HG03575 (cell line): ENCODE results near the gene RABGAP1L.
"Not testable (repeated sequence)": the region's sequence is repeated elsewhere in the genome, so short reads cannot be mapped to it uniquely, and the experiment has no call there.

Source experiments
- ATAC-seq: cut with Tn5 transposase; IDR thresholded peaks from one replicate; pipeline ENCODE4 v1.9.1; 2021; ENCODE audit not compliant: unreplicated experiment, insufficient number of reproducible peaks, low FRiP score; ENCODE audit errors: extremely low read depth

RABGAP1L gene

DNA sequence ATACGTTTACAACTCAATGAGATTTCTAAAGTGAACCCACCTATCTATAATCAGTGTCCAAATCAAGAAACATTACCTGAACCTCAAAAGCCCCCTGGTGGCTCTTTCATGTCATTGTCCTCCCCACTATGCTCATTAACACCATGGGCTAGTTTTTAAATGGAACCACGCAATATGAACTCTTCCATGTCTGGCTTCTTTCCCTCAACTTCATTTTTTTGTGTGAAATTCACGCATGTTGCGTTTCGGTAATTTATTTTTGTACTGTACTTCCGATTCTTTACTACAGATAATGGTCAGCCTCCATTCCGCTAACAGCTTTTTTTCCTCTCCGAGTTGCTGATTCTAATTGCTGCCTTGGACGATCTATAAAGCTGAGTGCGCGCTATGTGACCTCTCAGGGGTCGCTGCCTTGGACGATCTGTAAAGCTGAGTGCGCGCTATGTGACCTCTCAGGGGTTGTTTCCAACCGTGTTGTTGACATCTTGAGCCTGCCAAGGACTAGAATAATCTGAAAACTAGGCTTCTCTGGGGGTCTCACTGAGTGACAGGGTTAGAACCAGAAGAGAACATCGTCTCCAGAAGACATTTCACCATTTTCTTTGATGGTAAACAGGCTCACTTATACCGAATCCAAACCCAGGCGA is 839.4 kb downstream of the RABGAP1L start:
- ATAC-seq, result no peak

DNA sequence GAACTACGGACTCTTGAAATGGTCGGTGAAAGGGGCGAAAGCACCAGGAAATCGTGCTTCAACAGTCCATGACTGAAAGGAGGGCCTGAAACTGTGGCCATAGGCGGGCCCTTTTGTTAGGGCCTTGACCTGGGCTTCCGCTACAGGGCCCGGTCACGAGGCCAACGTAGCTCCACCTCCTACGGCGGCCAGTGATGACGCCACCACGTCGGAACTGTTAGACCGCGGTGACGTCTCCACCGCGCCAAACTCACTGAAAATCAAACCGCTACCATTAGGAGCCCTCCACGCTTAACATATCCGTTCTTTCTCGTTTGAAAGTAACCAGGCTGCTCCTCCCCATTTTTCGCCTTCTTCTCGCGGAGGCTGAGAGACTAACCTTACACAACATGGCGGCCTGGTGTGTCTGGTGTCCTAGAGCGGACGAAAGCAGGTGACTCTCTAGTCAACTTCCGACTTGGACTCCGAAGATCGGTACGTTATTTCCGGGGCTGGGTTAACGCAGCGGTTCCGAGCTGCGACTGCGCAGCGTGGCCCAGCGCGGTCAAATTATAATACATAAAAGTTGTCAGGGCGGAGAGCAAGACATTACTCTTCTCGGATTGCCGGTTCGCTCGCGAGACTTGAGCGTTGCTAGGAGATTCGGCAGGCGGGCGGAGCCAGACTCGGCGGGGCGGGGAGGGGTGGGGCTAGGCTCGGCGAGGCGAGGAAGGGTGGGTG is 840.1 kb downstream of the RABGAP1L start:
- ATAC-seq, result peak; percentile 54

DNA sequence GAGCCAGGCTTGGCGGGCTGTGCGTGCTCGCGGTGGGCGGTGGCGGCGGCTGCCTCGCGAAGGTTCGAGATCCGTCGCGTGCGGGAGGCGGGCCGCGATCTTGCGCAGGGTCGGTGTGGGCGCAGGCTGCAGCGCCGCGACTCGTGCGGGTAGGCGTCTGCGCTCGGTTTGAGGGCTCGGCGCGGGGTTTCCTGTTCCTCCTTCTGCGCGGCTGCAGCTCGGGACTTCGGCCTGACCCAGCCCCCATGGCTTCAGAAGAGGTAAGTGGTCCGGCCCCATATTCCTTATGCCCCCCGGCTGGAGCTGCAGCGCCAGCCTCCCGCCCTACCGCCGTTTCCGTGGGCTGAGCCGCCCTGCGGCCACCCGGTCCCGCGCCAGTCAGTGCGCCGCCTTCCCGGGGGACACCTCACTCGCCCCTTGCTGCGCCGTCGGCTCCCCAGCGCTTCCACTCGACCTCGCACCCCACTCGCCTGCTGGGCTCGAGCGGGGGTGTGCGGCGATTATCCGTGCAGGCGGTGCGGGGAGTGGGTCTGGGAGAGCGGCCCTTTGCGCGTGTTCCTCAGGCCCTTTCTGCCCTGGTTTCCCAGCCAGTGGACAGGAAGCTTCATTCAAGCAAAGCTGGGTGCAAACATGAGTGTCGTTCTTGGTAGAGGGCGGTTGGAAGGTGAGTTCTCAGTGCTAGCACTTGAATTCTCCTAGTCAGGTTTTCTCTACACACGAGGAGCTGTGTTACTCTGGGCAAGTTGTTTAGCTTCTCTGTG is 840.8 kb downstream of the RABGAP1L start, which contains the start of gene CACYBP:
Gene CACYBP, plus strand, starts transcription at position 12 of the 761 bp plus-strand sequence. Its CDS starts 234 bp downstream, at position 246.
- ATAC-seq, result no peak

GRCh38 chr1:175000697-175001187 is 841.4 kb downstream of the RABGAP1L start:
- ATAC-seq, result no peak

DNA sequence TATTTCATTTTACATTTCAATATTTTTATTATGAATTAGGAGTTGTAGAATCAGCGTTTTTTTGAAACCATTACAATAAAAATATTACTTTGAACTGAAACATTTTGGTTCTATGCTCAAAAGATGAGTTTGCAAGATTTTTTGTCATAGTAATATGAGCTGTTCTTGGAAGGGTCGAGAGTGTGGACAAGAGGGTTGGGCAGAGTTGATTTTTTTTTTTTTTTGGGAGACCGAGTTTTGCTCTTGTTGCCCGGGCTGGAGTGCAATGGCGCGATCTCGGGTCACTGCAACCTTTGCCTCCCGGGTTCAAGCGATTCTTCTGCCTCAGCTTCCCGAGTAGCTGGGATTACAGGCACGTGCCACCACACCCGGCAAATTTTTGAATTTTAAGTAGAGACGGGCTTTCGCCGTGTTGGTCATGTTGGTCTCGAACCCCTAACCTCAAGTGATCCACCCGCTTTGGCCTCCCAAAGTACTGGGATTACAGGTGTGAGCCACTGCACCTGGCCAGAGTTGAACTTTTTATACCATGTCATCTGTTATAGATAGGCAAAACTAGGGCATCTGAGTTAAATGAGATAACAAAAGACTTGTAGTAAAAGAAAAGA is 843.7 kb downstream of the RABGAP1L start:
- ATAC-seq, result no peak

GRCh38 chr1:175003521-175003920 is 844.2 kb downstream of the RABGAP1L start:
- no peak for ATAC-seq

DNA sequence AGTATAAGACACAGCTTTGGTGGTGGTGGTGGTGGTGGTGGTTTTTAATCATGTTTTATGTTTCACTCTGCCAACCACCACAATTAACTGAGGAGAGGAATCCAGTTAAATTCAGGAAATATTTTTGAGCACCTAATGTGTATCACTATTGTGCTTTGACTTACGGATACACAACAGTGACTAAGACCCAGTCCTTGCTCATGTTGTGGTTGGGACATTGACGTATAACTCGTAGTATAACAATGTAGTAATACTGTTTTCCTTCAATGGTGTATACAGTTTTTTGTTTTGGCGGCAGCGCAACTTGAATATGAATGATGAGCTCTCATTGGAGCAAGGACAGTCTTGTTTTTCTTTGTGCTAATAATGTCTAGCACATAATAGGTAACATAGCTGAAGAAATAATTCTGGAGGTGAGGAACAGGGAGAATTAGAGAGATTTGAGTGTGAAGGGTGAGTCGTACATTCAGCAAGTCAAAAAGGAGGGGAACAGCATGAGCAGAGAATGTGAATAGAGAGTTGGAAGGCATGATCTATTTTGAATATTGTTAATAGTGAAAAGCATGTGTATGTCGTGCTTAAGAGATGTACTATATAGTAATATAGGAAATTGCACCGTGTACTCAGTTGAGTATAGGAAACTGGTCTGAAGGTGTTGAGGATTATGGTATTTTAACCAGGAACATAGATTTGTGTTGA is 845.9 kb downstream of the RABGAP1L start:
- ATAC-seq, result no peak

- ATAC-seq, result no peak
Measured at GRCh38 chr1:175009532-175009931, 850.2 kb downstream of the RABGAP1L start.

- no peak for ATAC-seq
Measured at GRCh38 chr1:175013445-175013844, 854.1 kb downstream of the RABGAP1L start.

DNA sequence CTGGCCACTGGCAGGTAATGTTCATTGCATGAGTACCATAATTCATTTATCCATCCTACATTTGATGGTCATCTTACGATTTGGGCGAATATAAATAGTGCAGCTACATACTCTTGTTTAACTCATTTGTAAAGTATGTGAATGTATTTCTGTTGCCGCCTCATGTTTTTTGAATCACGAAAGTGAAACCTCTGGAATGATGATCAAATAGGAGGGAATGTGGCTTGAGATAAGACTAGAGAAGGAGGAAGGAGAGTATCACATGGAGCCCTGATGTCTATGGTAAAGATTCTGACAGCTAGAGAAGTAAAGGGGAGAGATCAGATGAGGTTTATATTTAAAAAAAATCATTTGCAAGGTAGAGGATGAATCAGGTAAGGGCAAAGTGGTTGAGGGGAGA is 855.9 kb downstream of the RABGAP1L start:
- no peak for ATAC-seq

DNA sequence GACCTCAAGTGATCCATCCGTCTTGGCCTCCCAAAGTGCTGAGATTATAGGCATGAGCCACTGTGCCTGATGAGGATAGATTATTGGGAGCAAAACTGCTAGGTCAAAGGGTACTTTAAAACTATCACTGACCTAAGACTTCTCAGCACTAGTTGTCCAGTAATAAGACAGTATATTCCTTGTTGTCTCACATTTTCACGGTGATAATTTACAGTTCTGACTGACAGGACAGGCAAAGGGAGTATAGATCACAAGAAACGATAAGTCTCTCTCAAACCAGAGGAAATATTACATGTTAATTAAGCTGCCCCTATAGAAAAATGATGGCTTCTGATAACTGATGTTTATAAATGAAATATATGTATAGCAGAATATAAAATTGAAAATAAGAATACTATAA is 860.2 kb downstream of the RABGAP1L start:
- no peak for ATAC-seq

- ATAC-seq, result peak; percentile 76
Measured at GRCh38 chr1:175023043-175023921, 864.0 kb downstream of the RABGAP1L start, which contains the start of gene MRPS14. Gene MRPS14 (minus strand): TSS chr1:175023425. CDS start chr1:175023408, 17 bp downstream.

- ATAC-seq, result not testable (repeated sequence)
Measured at GRCh38 chr1:175023922-175024242, 864.6 kb downstream of the RABGAP1L start.

GRCh38 chr1:175024773-175025172 is 865.5 kb downstream of the RABGAP1L start:
- no peak for ATAC-seq

DNA sequence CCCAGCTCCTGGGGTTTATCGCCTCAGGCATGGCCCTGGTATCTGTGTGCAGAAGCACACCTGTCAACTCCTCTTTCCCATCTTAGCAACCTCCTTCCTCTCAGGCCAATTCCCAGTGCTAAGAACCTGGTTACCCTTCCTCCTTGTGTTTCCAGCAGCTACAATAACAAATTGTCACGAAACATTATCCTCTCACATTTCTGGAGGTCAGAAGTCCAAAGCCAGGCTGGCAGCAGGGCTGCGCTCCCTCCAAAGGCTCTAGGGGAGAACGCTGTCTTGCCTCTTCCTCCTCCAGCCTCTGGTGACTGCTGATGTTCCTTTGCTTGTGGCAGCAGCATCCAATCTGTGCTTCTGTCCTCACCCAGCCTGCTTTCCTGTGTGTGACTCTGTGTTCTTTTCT is 874.6 kb downstream of the RABGAP1L start:
- ATAC-seq, result no peak

DNA sequence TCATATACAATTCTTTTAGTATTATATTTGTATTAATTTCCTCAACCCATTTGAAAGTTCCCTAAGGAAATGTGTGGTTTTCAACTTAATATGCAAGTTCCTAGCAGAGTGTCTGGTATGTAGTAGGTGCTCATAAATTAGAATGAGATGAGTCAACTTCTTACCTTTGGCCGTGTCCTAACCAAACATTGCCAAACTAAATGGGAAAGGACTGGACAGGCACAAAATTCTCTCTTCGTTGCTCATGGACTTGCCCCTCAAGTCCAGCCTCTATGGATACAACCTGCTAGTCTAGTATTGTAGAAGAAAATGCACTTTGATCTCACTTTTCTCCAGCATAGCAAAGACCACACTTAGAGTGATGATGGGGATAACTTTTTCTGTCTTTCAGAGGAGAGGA is 875.5 kb downstream of the RABGAP1L start:
- ATAC-seq, result no peak

DNA sequence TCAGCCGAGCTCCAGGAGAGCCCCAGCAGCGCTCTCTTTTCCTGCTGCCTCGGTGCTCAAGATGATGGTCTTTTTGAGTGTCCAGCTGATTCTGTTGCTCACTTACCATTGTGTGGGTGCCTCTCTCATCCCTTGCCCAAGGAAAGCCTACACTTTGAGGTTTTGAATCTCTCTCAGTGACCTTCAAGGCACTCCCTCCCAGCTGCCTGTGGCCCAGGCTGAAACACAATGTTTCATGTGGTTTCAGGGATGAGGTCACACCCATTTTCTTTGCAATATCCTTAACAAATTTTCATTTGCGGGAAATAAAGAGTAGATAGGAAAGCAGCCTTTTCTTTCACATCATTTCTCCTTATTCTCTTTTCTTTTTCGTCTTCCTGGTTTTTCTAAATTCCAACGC is 876.5 kb downstream of the RABGAP1L start:
- no peak for ATAC-seq

GRCh38 chr1:175036476-175036875 is 877.2 kb downstream of the RABGAP1L start:
- no peak for ATAC-seq
